Adrenal gland (tissue), 12 donors: Measurements from ENCODE around the gene SLC35A2. TPM values are rescaled to one million over a fixed set of nuclear protein-coding genes. Genes with fewer than 3 reads are reported as not detected.

Source experiments
- DNase-seq, 7 donors: peaks; one replicate each; pipeline ENCODE4 v3.0.0-alpha.2; 2019 to 2020
- H3K27ac ChIP-seq, 5 donors: fragments of 200-600 bp; sonication (generic) in 4 of 5; 1 replicate in 3 of 5; 2 replicates in 2 of 5; pipeline versions ENCODE4 v1.5.1 to v1.8.0; 2016 to 2020; ENCODE audit warnings: mild to moderate bottlenecking in 1 of 5
- H3K27me3 ChIP-seq: fragments of 200-600 bp; 2 replicates; pipeline ENCODE4 v1.8.0; 2021
- H3K36me3 ChIP-seq, 2 donors: fragments of 200-600 bp; replicated peaks in 1 of 2; 1 replicate in 1 of 2; 2 replicates in 1 of 2; pipeline versions ENCODE4 v1.5.1 to v1.8.0; 2018 to 2022
- H3K4me1 ChIP-seq, 2 donors: fragments of 200-600 bp; replicated peaks in 1 of 2; 1 replicate in 1 of 2; 2 replicates in 1 of 2; pipeline versions ENCODE4 v1.5.1 to v1.8.0; 2018 to 2021
- H3K4me3 ChIP-seq, 4 donors: fragments of 200-600 bp; sonication (generic) in 3 of 4; one replicate each; pipeline ENCODE4 v1.5.1; 2016 to 2018
- H3K9me3 ChIP-seq, 3 donors: fragments of 200-600 bp; sonication (generic) in 1 of 3; replicated peaks in 1 of 3; 1 replicate in 2 of 3; 2 replicates in 1 of 3; pipeline versions ENCODE4 v1.5.1 to v1.8.0; 2016 to 2021
- POLR2A ChIP-seq, 2 donors: fragments of 450-650 bp; IDR thresholded peaks; one replicate each; pipeline ENCODE4 v1.6.1; 2017; ENCODE audit warnings: antibody characterized with exemption in 2 of 2, mild to moderate bottlenecking in 2 of 2, moderate library complexity in 1 of 2
- WGBS, 4 donors: extraction: QIAGEN DNeasy Blood & Tissue Kit in 2 of 4; methylation state at CpG; one replicate each; pipeline versions ENCODE4 v1.1.5 to v1.1.7; 2013 to 2017; 5-methylcytosine and 5-hydroxymethylcytosine counted together
- intact Hi-C, 2 donors: fragments of 100-400 bp; cut with DNase I; formaldehyde crosslinking; loops; one replicate each; pipeline versions ENCODE4 v1.14.1 to v1.15.0; 2022 to 2023
- polyA plus RNA-seq, 3 donors: library from polyadenylated mRNA; stranded (reverse); fragments of 200-250 nt in 2 of 3; fragments of 350-450 nt in 1 of 3; fragmentation: Illumina TruSeq in 1 of 3; extraction: RNeasy Lipid Tissue Mini Kit (QIAGEN cat#74804) in 1 of 3; gene quantifications; one replicate each; pipeline ENCODE4 v1.2.3, GENCODE V29; 2013 to 2014
- total RNA-seq, 9 donors: library from RNA; depleted of rRNA in 4 of 9; stranded (reverse); fragments of >200 nt in 4 of 9; fragments of 120-200 nt in 1 of 9; fragmentation: NEBNext Ultra II Directional in 1 of 9; extraction: Animal tissue kit (Norgen Biotek cat#: 25700) in 1 of 9; gene quantifications; one replicate each; pipeline versions ENCODE4 v1.1.0 to v1.2.4, GENCODE V29; 2013 to 2023
- TF ChIP-seq, protein P1 (sequence below), 6 experiments: fragments of 450-650 bp in 4 of 6; fragments of 200-600 bp in 2 of 6; sonication (generic) in 1 of 6; IDR thresholded peaks; 1 replicate in 5 of 6; 2 replicates in 1 of 6; pipeline versions ENCODE4 v1.5.1 to v1.8.0; 2016 to 2021; ENCODE audit warnings: antibody characterized with exemption in 6 of 6, mild to moderate bottlenecking in 2 of 6, moderate library complexity in 1 of 6
- donor health status: healthy with polysubstance abuse.
- donor health status: Bipolar disorder and iron deficiency.
- donor health status: DM: yes; HTN: yes; CAD: no.
- donor health status: DM: no; HTN: no; CAD: no.
- donor health status: DM: no; HTN: no; CAD: no.
- donor health status: DM: yes; HTN: yes; CAD: no.

The SLC35A2 gene
- total and polyA plus RNA-seq, 12 donors = 5.1 to 59.7 (median 31.9) TPM

DNA sequence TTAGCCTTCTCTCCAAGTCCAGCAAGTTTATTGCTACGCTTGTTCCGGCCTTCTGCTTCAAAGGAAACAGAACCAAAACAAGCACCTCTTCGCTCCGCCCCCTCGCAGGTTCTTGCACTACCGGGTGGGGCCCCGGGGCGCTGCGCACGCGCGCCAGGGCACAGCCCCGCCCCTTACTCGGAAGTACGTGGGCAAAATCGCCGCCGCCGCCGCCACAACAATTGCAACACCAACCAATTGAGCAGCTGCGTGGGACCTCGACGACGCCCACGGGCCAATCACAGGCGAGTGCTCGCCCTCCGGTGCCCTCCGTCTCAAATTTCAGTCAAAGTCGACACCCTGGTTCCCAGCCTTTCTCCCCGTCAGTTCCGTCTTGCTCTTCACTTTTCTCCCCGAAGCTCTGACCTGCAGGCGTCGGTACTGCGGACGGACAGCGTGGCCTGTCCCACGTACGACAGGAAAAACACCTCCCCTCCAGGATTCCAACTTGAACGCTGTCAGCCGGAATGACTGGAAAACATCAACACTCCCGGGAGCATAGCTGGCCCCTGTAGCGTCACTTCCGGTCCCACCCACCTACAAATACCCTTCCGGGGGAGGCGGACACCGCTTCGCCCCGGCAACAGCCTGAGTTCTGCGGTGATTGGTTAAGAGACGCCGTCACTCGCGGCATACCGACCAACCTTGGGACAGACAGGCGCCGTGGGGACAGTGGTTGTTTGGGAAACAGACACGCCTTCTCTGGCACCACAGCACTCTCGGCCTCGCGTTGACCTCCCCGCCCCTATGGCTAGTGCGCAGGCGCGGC lies 46.6 kb upstream of the SLC35A2 start:
- TF ChIP-seq, protein P1, sequence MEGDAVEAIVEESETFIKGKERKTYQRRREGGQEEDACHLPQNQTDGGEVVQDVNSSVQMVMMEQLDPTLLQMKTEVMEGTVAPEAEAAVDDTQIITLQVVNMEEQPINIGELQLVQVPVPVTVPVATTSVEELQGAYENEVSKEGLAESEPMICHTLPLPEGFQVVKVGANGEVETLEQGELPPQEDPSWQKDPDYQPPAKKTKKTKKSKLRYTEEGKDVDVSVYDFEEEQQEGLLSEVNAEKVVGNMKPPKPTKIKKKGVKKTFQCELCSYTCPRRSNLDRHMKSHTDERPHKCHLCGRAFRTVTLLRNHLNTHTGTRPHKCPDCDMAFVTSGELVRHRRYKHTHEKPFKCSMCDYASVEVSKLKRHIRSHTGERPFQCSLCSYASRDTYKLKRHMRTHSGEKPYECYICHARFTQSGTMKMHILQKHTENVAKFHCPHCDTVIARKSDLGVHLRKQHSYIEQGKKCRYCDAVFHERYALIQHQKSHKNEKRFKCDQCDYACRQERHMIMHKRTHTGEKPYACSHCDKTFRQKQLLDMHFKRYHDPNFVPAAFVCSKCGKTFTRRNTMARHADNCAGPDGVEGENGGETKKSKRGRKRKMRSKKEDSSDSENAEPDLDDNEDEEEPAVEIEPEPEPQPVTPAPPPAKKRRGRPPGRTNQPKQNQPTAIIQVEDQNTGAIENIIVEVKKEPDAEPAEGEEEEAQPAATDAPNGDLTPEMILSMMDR (IDR thresholded peaks at IDR 0.05) = no peak
- peak; percentile 70 to 76 for TF ChIP-seq POLR2A (IDR thresholded peaks at IDR 0.05)
- Histone ChIP-seq H3K4me3 (peak overlapping the region in 3 of 4 donors; percentile 24 to 75 (median 38)), H3K4me1 (peaks cover 6 to 17% of the 10 kb centered on the region in 2 donors), H3K27me3 (no peaks in the 10 kb centered on the region), H3K36me3 (no peaks in the 10 kb centered on the region), H3K27ac (peak overlapping the region; percentile 85 to 99 (median 95)), H3K9me3 (no peaks in the 10 kb centered on the region)
- DNase-seq = peak; percentile 93 to 99 (median 97)
- 0 to 47% (median 19%) methylated on average over 31 to 66 of the region's 66 CpGs for WGBS, 4 donors
- intact Hi-C loops = no loop called here

DNA sequence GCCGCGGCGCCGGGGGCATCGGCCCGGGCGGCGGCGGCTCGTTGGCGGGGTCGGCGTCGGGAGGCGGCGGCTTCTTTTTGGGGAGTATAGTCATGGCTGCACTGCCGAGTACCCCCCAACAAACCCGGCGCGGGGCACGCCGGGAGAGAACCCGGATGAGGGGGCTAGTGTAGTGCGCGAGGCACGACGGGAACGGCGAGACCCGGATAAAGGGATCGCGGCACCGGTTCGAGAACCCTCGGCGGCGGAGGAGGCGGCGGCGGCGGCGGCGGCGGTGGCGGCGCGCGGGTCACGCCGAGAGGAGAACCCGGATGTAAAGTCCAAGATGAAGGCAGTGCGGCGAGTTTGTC lies 46.0 kb upstream of the SLC35A2 start, which contains the start of gene OTUD5:
Gene OTUD5 (minus strand): TSS at position 131 of the 350 bp plus-strand sequence. CDS start 37 bp downstream, at position 94.
- intact Hi-C loops = no loop called here
- TF ChIP-seq, protein P1 (IDR thresholded peaks at IDR 0.05) = no peak
- TF ChIP-seq POLR2A (IDR thresholded peaks at IDR 0.05) = peak in 1 of 2 donors; percentile 10
- Histone ChIP-seq H3K27me3 (no peaks in the 10 kb centered on the region), H3K36me3 (no peaks in the 10 kb centered on the region), H3K4me3 (peak within 1 kb of the TSS; percentile 24 to 75 (median 50)), H3K9me3 (no peaks in the 10 kb centered on the region), H3K27ac (peak within 1 kb of the TSS; percentile 85 to 99 (median 95)), H3K4me1 (peaks cover 6 to 17% of the 10 kb centered on the region in 2 donors)
- WGBS, 4 donors = 1 to 62% (median 28%) methylated on average over 25 to 52 of the region's 53 CpGs; no CpG with 5 or more reads in 1 of the 4 donors
- DNase-seq = peak in 3 of 7 donors; percentile 59 to 67 (median 61)

DNA sequence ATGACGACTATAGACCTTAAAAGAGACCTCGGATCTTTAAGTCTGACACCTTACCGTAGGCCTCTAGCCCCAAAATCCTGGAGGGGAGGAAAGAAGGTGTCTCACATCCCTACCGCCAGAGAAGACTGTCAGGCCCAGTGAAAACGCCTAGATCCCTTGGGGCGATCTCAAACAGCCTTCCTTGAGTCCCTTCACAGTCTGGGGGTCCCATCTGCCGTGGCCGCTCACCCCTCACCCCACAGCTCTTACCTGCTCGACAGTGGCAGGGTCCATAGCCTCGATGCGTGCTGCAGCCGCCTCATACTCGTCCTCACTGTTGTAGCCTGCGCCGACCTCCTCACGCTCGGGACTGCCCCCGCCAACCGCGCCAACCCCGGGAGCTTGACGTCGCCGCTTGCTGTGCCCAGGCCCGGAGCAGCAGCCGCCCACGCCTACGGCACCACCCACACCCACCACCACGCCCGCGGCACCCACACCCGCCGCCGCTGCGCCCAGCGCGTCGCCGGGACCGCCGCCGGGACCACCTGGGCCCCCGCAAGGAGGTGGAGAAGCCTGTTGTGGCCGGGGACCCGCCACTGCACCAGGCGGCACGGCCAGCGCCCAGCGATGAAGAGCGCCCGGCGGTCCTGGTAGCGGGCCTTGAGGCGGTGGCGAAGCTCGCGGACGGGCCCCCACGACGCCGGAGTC lies 45.4 kb upstream of the SLC35A2 start:
- 0 to 32% (median 15%) methylated on average over 6 to 61 of the region's 61 CpGs for WGBS, 4 donors
- Histone ChIP-seq H3K27me3 (no peaks in the 10 kb centered on the region), H3K27ac (peak overlapping the region in 4 of 5 donors; percentile 44 to 99 (median 92)), H3K9me3 (no peaks in the 10 kb centered on the region), H3K4me3 (peak overlapping the region; percentile 13 to 75 (median 43)), H3K36me3 (no peaks in the 10 kb centered on the region), H3K4me1 (peaks cover 6 to 17% of the 10 kb centered on the region in 2 donors)
- peak in 1 of 2 donors; percentile 31 for TF ChIP-seq POLR2A (IDR thresholded peaks at IDR 0.05)
- TF ChIP-seq, protein P1 (IDR thresholded peaks at IDR 0.05) = no peak
- intact Hi-C loops = no loop called here
- peak; percentile 29 to 58 (median 43) for DNase-seq

DNA sequence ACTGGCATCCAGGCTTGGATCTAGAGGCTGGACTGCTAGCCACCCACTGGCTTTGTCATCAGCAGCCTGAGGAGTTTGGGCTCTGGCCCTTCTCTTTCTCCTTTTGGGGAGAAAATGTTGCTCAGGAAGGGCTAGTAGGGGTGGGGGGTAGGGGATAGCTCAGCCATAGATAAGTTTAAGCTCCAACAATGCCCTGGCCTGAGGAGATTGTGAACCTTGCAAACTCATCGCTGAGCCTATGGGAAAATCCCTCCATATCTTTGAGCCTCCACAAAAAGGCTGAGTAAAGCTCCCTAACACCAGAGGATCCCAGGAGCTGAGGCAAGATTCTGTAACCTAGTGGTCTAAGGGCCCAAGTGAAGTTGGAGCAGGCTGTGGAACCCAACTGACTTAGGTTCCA lies 37.1 kb upstream of the SLC35A2 start:
- DNase-seq = no peak
- TF ChIP-seq, protein P1 (IDR thresholded peaks at IDR 0.05) = no peak
- no peak for TF ChIP-seq POLR2A (IDR thresholded peaks at IDR 0.05)
- Histone ChIP-seq H3K9me3 (no peaks in the 10 kb centered on the region), H3K36me3 (no peaks in the 10 kb centered on the region), H3K27me3 (no peaks in the 10 kb centered on the region), H3K4me1 (no peaks in the 10 kb centered on the region), H3K4me3 (no peak overlapping the region), H3K27ac (no peak overlapping the region)
- intact Hi-C loops = no loop called here
- 60 to 100% (median 96%) methylated on average over 1 of the region's 1 CpG for WGBS, 4 donors
